Neuronal stem cell (in vitro differentiated cells): ENCODE results near the gene WWOX.

Experiments used
- DNase-seq: peaks from one replicate; pipeline ENCODE4 v3.0.0-alpha.2; 2013; ENCODE audit warnings: low spot score
- H2AFZ ChIP-seq: one replicate; pipeline ENCODE4 v1.6.1; 2013; ENCODE audit warnings: mild to moderate bottlenecking, low read length, inconsistent platforms
- H2AK5ac ChIP-seq: 2 replicates; pipeline ENCODE4 v1.6.1; 2013; ENCODE audit warnings: low read depth, mild to moderate bottlenecking, inconsistent platforms, low read length, moderate library complexity, mixed read lengths
- H2BK120ac ChIP-seq: 2 replicates; pipeline ENCODE4 v1.6.1; 2013; ENCODE audit warnings: low read depth, mild to moderate bottlenecking, inconsistent platforms, low read length, moderate library complexity, mixed read lengths
- H2BK12ac ChIP-seq: one replicate; pipeline ENCODE4 v1.6.1; 2013; ENCODE audit warnings: low read length, inconsistent platforms
- H2BK15ac ChIP-seq: 2 replicates; pipeline ENCODE4 v1.6.1; 2013; ENCODE audit warnings: mild to moderate bottlenecking, low read length, inconsistent platforms, mixed read lengths
- H2BK5ac ChIP-seq: one replicate; pipeline ENCODE4 v1.6.1; 2013; ENCODE audit warnings: inconsistent platforms, mild to moderate bottlenecking, low read length, moderate library complexity
- H3K14ac ChIP-seq: one replicate; pipeline ENCODE4 v1.6.1; 2013; ENCODE audit warnings: low read length, inconsistent platforms
- H3K18ac ChIP-seq: 2 replicates; pipeline ENCODE4 v1.6.1; 2013; ENCODE audit warnings: low read length, inconsistent platforms
- H3K23ac ChIP-seq: 2 replicates; pipeline ENCODE4 v1.6.1; 2013; ENCODE audit warnings: low read depth, mild to moderate bottlenecking, mixed read lengths, low read length, inconsistent platforms; ENCODE audit not compliant: poor library complexity
- H3K27ac ChIP-seq: replicated peaks from 3 replicates; pipeline ENCODE4 v1.5.1; 2013; ENCODE audit warnings: low read length, inconsistent platforms
- H3K27me3 ChIP-seq, 3 experiments: 2 replicates each; pipeline ENCODE4 v1.6.1; 2013; ENCODE audit warnings: low read length in 3 of 3, mild to moderate bottlenecking in 2 of 3, inconsistent platforms in 1 of 3, low read depth in 1 of 3, mixed read lengths in 1 of 3, moderate library complexity in 1 of 3; ENCODE audit not compliant: control insufficient read depth in 3 of 3, insufficient read depth in 3 of 3
- H3K36me3 ChIP-seq, 2 donors: replicated peaks in 1 of 2; 2 replicates each; pipeline ENCODE4 v1.6.1; 2013; ENCODE audit warnings: low read length in 2 of 2; ENCODE audit not compliant: control insufficient read depth in 2 of 2, insufficient read depth in 2 of 2
- H3K4ac ChIP-seq: 2 replicates; pipeline ENCODE4 v1.6.1; 2013; ENCODE audit warnings: inconsistent platforms, mild to moderate bottlenecking, low read length, moderate library complexity
- H3K4me1 ChIP-seq, 2 donors: 1 replicate in 1 of 2; 2 replicates in 1 of 2; pipeline ENCODE4 v1.6.1; 2013; ENCODE audit warnings: low read length in 2 of 2, low read depth in 1 of 2; ENCODE audit not compliant: control insufficient read depth in 2 of 2, insufficient read depth in 1 of 2
- H3K4me2 ChIP-seq: one replicate; pipeline ENCODE4 v1.6.1; 2013; ENCODE audit warnings: mild to moderate bottlenecking, low read length, inconsistent platforms; ENCODE audit not compliant: insufficient read depth, poor library complexity, severe bottlenecking
- H3K4me3 ChIP-seq, 2 donors: 2 replicates each; pipeline ENCODE4 v1.5.1; 2013; ENCODE audit warnings: low read length in 2 of 2, mild to moderate bottlenecking in 2 of 2, inconsistent platforms in 1 of 2, moderate library complexity in 1 of 2
- H3K79me1 ChIP-seq: one replicate; pipeline ENCODE4 v1.6.1; 2013; ENCODE audit warnings: low read depth, mild to moderate bottlenecking, inconsistent platforms, low read length, moderate library complexity
- H3K9ac ChIP-seq: one replicate; pipeline ENCODE4 v1.6.1; 2013; ENCODE audit warnings: mild to moderate bottlenecking, low read depth, low read length, inconsistent platforms; ENCODE audit not compliant: poor library complexity
- H3K9me3 ChIP-seq, 2 donors: replicated peaks in 1 of 2; 2 replicates each; pipeline versions ENCODE3 to v1.6.1; 2013; ENCODE audit warnings: low read length in 2 of 2, mild to moderate bottlenecking in 2 of 2, inconsistent platforms in 1 of 2, low read depth in 1 of 2, mixed read lengths in 1 of 2, moderate library complexity in 1 of 2; ENCODE audit not compliant: control insufficient read depth in 2 of 2, insufficient read depth in 1 of 2
- H4K8ac ChIP-seq: one replicate; pipeline ENCODE4 v1.6.1; 2013; ENCODE audit warnings: low read depth, mild to moderate bottlenecking, inconsistent platforms, low read length, moderate library complexity
- H4K91ac ChIP-seq: one replicate; pipeline ENCODE4 v1.6.1; 2013; ENCODE audit warnings: low read length, low read depth, mild to moderate bottlenecking, inconsistent platforms; ENCODE audit not compliant: poor library complexity
- WGBS, 2 donors: extraction: QIAGEN DNeasy Blood & Tissue Kit; methylation state at CpG; one replicate each; pipeline ENCODE4 v1.1.7; 2013; ENCODE audit warnings: missing lambda C conversion rate in 2 of 2, mixed read lengths in 1 of 2; ENCODE audit not compliant: insufficient read length in 2 of 2, insufficient replicate concordance in 1 of 2; ENCODE audit errors: extremely low coverage in 2 of 2; 5-methylcytosine and 5-hydroxymethylcytosine counted together

WWOX gene

DNA sequence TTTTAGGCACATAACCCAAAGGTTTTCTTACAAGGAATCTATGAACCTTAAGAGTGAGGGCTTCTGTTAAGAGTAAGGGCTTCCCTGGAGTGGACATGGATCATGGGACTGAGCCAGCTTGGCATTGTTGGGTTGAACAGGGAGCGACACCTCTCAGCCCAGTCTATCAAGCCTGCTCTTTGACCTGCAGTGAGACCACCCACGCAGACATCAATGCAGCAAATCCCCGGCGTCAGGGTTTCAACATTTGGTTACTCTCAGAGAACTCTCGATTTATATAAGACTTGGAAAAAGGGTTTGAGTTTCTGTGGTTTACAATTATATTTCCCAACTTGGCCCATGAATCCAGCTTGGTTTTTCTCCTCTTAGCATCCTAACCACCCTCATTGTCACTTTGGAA lies 299.9 kb downstream of the WWOX start:
- no peak overlapping the region for H3K4ac ChIP-seq
- H3K36me3 ChIP-seq, result no peaks in the 10 kb centered on the region
- no peak overlapping the region for H2BK120ac ChIP-seq
- H3K4me3 ChIP-seq, result no peak overlapping the region
- no peak overlapping the region for H4K8ac ChIP-seq
- H3K23ac ChIP-seq, result no peak overlapping the region
- no peaks in the 10 kb centered on the region for H3K9me3 ChIP-seq
- H3K9ac ChIP-seq, result no peak overlapping the region
- H3K79me1 ChIP-seq, result no peaks in the 10 kb centered on the region
- no peak overlapping the region for H2BK12ac ChIP-seq
- no peaks in the 10 kb centered on the region for H3K27me3 ChIP-seq
- H3K27ac ChIP-seq, result no peak overlapping the region
- no peak overlapping the region for H3K18ac ChIP-seq
- no peak for DNase-seq
- H2AFZ ChIP-seq, result no peak overlapping the region
- WGBS, 2 donors, result no CpG with 5 or more reads among the region's 5 CpGs
- no peak overlapping the region for H2BK5ac ChIP-seq
- no peak overlapping the region for H3K4me2 ChIP-seq
- H2BK15ac ChIP-seq, result no peak overlapping the region
- no peak overlapping the region for H4K91ac ChIP-seq
- peaks cover 2 to 3% of the 10 kb centered on the region in 2 donors for H3K4me1 ChIP-seq
- H3K14ac ChIP-seq, result no peak overlapping the region
- no peak overlapping the region for H2AK5ac ChIP-seq

DNA sequence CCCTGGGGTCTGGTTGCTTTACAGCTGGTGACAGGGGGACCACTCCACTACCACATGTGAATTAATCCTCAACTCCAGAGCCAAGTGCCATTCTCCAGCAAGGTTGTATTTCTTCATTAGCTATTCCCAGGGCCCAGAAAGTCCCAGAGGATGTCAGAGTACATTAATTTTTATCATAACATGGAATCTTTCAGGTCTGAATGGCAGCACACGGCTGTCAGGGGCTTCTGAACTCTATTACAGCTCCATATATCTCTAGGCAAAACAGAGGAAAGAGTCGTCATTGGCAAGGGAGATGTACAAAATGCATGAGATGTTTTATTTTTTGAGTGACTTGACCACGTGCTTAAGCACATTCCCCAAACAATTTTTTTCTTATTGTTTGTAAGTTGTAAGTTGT lies 303.4 kb downstream of the WWOX start:
- Histone ChIP-seq H2BK5ac (no peak overlapping the region), H4K91ac (no peak overlapping the region), H3K4me3 (no peak overlapping the region), H3K23ac (no peak overlapping the region), H2AK5ac (no peak overlapping the region), H3K18ac (no peak overlapping the region), H2BK15ac (no peak overlapping the region), H3K4ac (no peak overlapping the region), H2BK120ac (no peak overlapping the region), H2AFZ (no peak overlapping the region), H3K79me1 (no peaks in the 10 kb centered on the region), H3K14ac (no peak overlapping the region), H3K27me3 (no peaks in the 10 kb centered on the region), H2BK12ac (no peak overlapping the region), H3K4me2 (no peak overlapping the region), H3K9me3 (peaks cover 0 to 4% of the 10 kb centered on the region in 2 donors), H3K27ac (no peak overlapping the region), H3K4me1 (peaks cover 2 to 3% of the 10 kb centered on the region in 2 donors), H3K9ac (no peak overlapping the region), H4K8ac (no peak overlapping the region), H3K36me3 (no peaks in the 10 kb centered on the region)
- DNase-seq, result no peak
- no CpG with 5 or more reads among the region's 3 CpGs for WGBS, 2 donors

DNA sequence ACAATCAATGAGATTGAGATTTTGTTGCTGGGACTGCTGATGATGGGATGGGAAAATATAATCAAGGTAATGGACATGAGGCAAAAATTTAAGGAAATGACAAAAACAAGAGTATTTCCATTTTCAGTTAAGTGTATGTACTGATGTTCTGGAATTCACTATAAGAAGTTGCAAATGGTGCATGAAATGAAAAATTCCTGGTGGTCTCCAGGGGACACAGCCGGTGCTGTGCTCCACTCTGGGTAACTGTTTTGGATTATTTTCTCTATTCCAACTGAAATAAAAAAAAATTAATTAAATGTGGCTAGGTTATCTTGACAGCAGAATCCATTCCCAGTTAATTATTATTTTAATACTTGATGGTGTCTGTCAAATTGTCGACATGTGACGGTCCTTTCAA lies 305.6 kb downstream of the WWOX start:
- H2AFZ ChIP-seq, result no peak overlapping the region
- no peak overlapping the region for H2BK5ac ChIP-seq
- no peak for DNase-seq
- no peak overlapping the region for H2BK120ac ChIP-seq
- no peaks in the 10 kb centered on the region for H3K36me3 ChIP-seq
- H3K27ac ChIP-seq, result no peak overlapping the region
- H3K79me1 ChIP-seq, result no peaks in the 10 kb centered on the region
- no peak overlapping the region for H3K4me2 ChIP-seq
- no peaks in the 10 kb centered on the region for H3K4me1 ChIP-seq
- H2AK5ac ChIP-seq, result no peak overlapping the region
- peaks cover 3 to 21% of the 10 kb centered on the region in 2 donors for H3K9me3 ChIP-seq
- H3K27me3 ChIP-seq, result no peaks in the 10 kb centered on the region
- no peak overlapping the region for H4K8ac ChIP-seq
- no peak overlapping the region for H3K23ac ChIP-seq
- no CpG with 5 or more reads among the region's 3 CpGs for WGBS, 2 donors
- no peak overlapping the region for H2BK12ac ChIP-seq
- H4K91ac ChIP-seq, result no peak overlapping the region
- no peak overlapping the region for H3K14ac ChIP-seq
- no peak overlapping the region for H3K4me3 ChIP-seq
- H3K18ac ChIP-seq, result no peak overlapping the region
- no peak overlapping the region for H3K4ac ChIP-seq
- H3K9ac ChIP-seq, result no peak overlapping the region
- no peak overlapping the region for H2BK15ac ChIP-seq

DNA sequence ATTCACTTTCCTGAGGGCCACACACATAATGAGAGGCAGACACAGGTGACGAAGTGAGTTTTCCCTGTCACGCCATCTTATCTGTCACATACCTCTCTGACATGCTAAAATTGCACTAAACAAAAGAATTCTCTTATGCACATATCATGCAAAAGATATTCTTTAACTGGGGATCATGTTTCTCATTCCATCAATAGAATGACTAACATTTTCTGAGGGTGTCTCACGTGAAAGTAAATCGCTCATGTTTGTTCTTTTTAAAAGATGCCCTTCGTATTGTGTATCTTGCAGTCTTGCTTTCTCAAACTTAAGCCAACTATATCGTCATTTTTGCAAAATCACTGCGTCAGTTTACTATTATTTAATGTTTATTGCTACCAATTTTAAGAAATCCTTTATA lies 306.4 kb downstream of the WWOX start:
- no peak overlapping the region for H4K8ac ChIP-seq
- no peaks in the 10 kb centered on the region for H3K79me1 ChIP-seq
- H3K4me3 ChIP-seq, result no peak overlapping the region
- no peak overlapping the region for H3K27ac ChIP-seq
- H3K27me3 ChIP-seq, result no peaks in the 10 kb centered on the region
- H3K18ac ChIP-seq, result no peak overlapping the region
- no peaks in the 10 kb centered on the region for H3K36me3 ChIP-seq
- no peak overlapping the region for H2AFZ ChIP-seq
- H2BK5ac ChIP-seq, result no peak overlapping the region
- H2BK12ac ChIP-seq, result no peak overlapping the region
- no peak overlapping the region for H3K4me2 ChIP-seq
- no peak overlapping the region for H3K23ac ChIP-seq
- H2AK5ac ChIP-seq, result no peak overlapping the region
- no peak overlapping the region for H4K91ac ChIP-seq
- no peak overlapping the region for H2BK120ac ChIP-seq
- H3K9ac ChIP-seq, result no peak overlapping the region
- H3K14ac ChIP-seq, result no peak overlapping the region
- no peak for DNase-seq
- no peaks in the 10 kb centered on the region for H3K4me1 ChIP-seq
- no peak overlapping the region for H3K4ac ChIP-seq
- peaks cover 3 to 22% of the 10 kb centered on the region in 2 donors for H3K9me3 ChIP-seq
- no peak overlapping the region for H2BK15ac ChIP-seq
- WGBS, 2 donors, result no CpG with 5 or more reads among the region's 7 CpGs
